HepG2 (cell line): Measurements from ENCODE around the gene PGS1. TPM values are rescaled to one million over a fixed set of nuclear protein-coding genes. Genes with fewer than 3 reads are reported as not detected.

Experiments
- BORCS8-MEF2B ChIP-seq: sonication (generic); formaldehyde crosslinking; IDR thresholded peaks from 2 replicates; pipeline ENCODE4 v1.8.0; 2022; ENCODE audit warnings: mild to moderate bottlenecking, missing genetic modification reagents
- KLF6 ChIP-seq: IDR thresholded peaks from 2 replicates; pipeline ENCODE4 v1.8.0; 2016; ENCODE audit warnings: missing biosample characterization, missing genetic modification reagents
- MNT ChIP-seq: fragments of 450-650 bp; IDR thresholded peaks from 2 replicates; pipeline ENCODE4 v1.6.1; 2016
- MTA1 ChIP-seq: sonication (generic); formaldehyde crosslinking; IDR thresholded peaks from 2 replicates; pipeline ENCODE4 v1.4.0; 2020; ENCODE audit warnings: missing genetic modification reagents, mild to moderate bottlenecking, borderline replicate concordance
- ONECUT2 ChIP-seq: sonication (generic); formaldehyde crosslinking; IDR thresholded peaks from 2 replicates; pipeline ENCODE4 v1.4.0; 2020; ENCODE audit warnings: missing genetic modification reagents
- PHB2 ChIP-seq: fragments of 450-650 bp; IDR thresholded peaks from 2 replicates; pipeline ENCODE4 v1.6.1; 2018; ENCODE audit not compliant: partially characterized antibody
- PRDM10 ChIP-seq: sonication (generic); formaldehyde crosslinking; IDR thresholded peaks from 2 replicates; pipeline ENCODE4 v1.4.0; 2020; ENCODE audit warnings: low read depth, missing genetic modification reagents
- SIN3B ChIP-seq: fragments of 150-350 bp; IDR thresholded peaks from 2 replicates; pipeline ENCODE4 v1.6.1; 2014; ENCODE audit warnings: low read length
- SKIL ChIP-seq: sonication (generic); formaldehyde crosslinking; IDR thresholded peaks from 2 replicates; pipeline ENCODE4 v1.8.0; 2022; ENCODE audit warnings: missing genetic modification reagents, mild to moderate bottlenecking, moderate library complexity, borderline replicate concordance
- ZBTB37 ChIP-seq: sonication (generic); formaldehyde crosslinking; IDR thresholded peaks from 2 replicates; pipeline ENCODE4 v1.4.0; 2020; ENCODE audit warnings: mild to moderate bottlenecking, missing genetic modification reagents
- ZNF343 ChIP-seq: sonication (generic); formaldehyde crosslinking; IDR thresholded peaks from 2 replicates; pipeline ENCODE4 v1.4.0; 2020; ENCODE audit warnings: mild to moderate bottlenecking, missing genetic modification reagents
- ZNF414 ChIP-seq: sonication (generic); formaldehyde crosslinking; IDR thresholded peaks from 2 replicates; pipeline ENCODE4 v1.5.0; 2020; ENCODE audit warnings: missing genetic modification reagents
- ZNF749 ChIP-seq: sonication (generic); formaldehyde crosslinking; IDR thresholded peaks from 2 replicates; pipeline ENCODE4 v1.8.0; 2022; ENCODE audit warnings: mild to moderate bottlenecking, missing genetic modification reagents, moderate library complexity, borderline replicate concordance
- ZNF781 ChIP-seq: sonication (generic); formaldehyde crosslinking; IDR thresholded peaks from 2 replicates; pipeline ENCODE4 v1.5.1; 2020; ENCODE audit warnings: borderline replicate concordance, mild to moderate bottlenecking, missing genetic modification reagents; ENCODE audit errors: not compliant biosample characterization
- ZNF816 ChIP-seq: sonication (generic); formaldehyde crosslinking; IDR thresholded peaks from 2 replicates; pipeline ENCODE4 v1.8.0; 2022; ENCODE audit warnings: missing genetic modification reagents, mild to moderate bottlenecking, borderline replicate concordance
- ZNF883 ChIP-seq: sonication (generic); formaldehyde crosslinking; IDR thresholded peaks from 2 replicates; pipeline ENCODE4 v1.5.1; 2020; ENCODE audit warnings: mild to moderate bottlenecking, missing genetic modification reagents; ENCODE audit errors: not compliant biosample characterization
- ZUFSP ChIP-seq: sonication (generic); formaldehyde crosslinking; IDR thresholded peaks from 2 replicates; pipeline ENCODE4 v1.9.0; 2021; ENCODE audit warnings: missing genetic modification reagents, mild to moderate bottlenecking, borderline replicate concordance
- polyA plus RNA-seq, 8 experiments: library from polyadenylated mRNA; depleted of rRNA in 3 of 8; stranded (reverse) in 7 of 8; unstranded in 1 of 8; fragments of >200 nt; fragmentation: Illumina TruSeq in 4 of 8; extraction: Trizol in 4 of 8; gene quantifications; 2 replicates each; pipeline versions ENCODE4 v1.2.1 to v1.2.3, GENCODE V29; 2011 to 2016; ENCODE audit warnings: low read depth in 4 of 8, missing spikeins in 1 of 8, mixed read lengths in 1 of 8; ENCODE audit not compliant: insufficient read depth in 1 of 8
- total RNA-seq, 5 experiments: library from RNA; depleted of rRNA; stranded (reverse); fragments of >200 nt; fragmentation: Illumina TruSeq; extraction: Trizol; gene quantifications; 2 replicates each; pipeline ENCODE4 v1.2.3, GENCODE V29; 2016; ENCODE audit warnings: low read depth in 1 of 5

Gene PGS1
- total and polyA plus RNA-seq, 2 of the 13 experiments (the other 11 are each of a cell fraction or from before 2014, with no cell fraction given) = 25.9 to 31.5 TPM

- TF ChIP-seq ZBTB37 (CRISPR knock-in tag) = no peak
- TF ChIP-seq ZNF883 (CRISPR knock-in tag) = peak; percentile 75
- no peak for TF ChIP-seq ZNF749
- no peak for TF ChIP-seq KLF6 (CRISPR knock-in tag)
- no peak for TF ChIP-seq PHB2
- TF ChIP-seq MNT = no peak
- TF ChIP-seq ZNF781 = no peak
- no peak for TF ChIP-seq ZNF816
- 0 out of 2 replicates have a peak, but pooled peaks have one; percentile 33 for TF ChIP-seq PRDM10 (CRISPR knock-in tag)
- no peak for TF ChIP-seq ZNF414 (CRISPR knock-in tag)
- peak; percentile 46; the same call in 1 of the 2 replicates for TF ChIP-seq SKIL
- TF ChIP-seq ZUFSP = no peak
- TF ChIP-seq MTA1 (CRISPR knock-in tag) = no peak
- TF ChIP-seq BORCS8-MEF2B (CRISPR knock-in tag) = no peak
- TF ChIP-seq SIN3B = no peak
- TF ChIP-seq ZNF343 = no peak
- TF ChIP-seq ONECUT2 (CRISPR knock-in tag) = no peak
Observed at GRCh38 chr17:78351449-78352006, 26.9 kb upstream of the PGS1 start (continued).
